IPS DF 4.7 (cell line): Measurements from ENCODE around the gene PCBP1.
"Not testable (repeated sequence)": the region's sequence is repeated elsewhere in the genome, so short reads cannot be mapped to it uniquely, and the experiment has no call there.

Experiments used
- DNase-seq: peaks from one replicate; pipeline ENCODE4 v3.0.0-alpha.2; 2013; ENCODE audit warnings: low spot score; ENCODE audit errors: extremely low read depth

The PCBP1 gene

GRCh38 chr2:70080610-70081200 is 6.6 kb upstream of the PCBP1 start:
- no peak for DNase-seq

- no peak for DNase-seq
Measured at GRCh38 chr2:70081221-70081620, 6.1 kb upstream of the PCBP1 start.

DNA sequence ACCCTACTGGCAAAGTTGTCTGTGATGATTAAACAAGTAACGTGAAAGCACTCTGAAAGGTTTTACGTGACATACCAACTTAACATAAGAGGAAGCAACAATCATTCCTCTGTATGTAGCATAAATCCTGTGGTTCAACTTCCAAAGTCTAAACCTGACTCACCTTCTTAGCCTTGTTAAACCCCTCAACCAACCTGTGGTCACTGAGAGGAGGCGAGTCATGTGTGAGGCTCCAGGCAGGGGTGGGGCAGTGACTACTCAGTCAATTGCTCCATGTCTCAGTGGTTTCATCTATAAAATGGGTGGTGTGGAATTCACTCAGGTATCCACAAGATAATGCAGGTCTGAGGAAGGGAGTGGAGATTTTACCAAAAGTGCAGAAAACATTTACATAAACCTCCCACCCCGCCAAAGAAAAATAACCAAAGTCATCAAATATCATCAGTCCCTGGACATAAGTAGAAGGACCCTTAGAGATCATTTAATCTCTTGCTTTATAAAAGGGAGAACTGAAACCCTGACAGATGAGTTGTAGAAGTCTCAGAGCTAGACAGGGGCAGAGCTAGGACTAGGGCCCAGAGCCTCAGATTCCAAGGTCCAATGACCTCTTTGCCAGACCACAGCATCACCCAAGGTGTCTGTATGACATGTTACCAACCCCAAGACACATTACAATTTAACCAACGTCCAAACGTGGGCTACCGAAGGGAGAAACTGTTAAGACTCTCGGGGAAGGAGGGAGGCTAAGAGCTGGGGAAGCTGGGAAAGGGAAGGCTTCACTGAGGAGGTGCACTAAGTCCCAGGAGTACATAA is 3.7 kb upstream of the PCBP1 start:
- no peak for DNase-seq

- no peak for DNase-seq
Measured at GRCh38 chr2:70084973-70085710, 2.1 kb upstream of the PCBP1 start.

- no peak for DNase-seq
Measured at GRCh38 chr2:70085711-70086277, 1.5 kb upstream of the PCBP1 start.

GRCh38 chr2:70086278-70086837 is 919 bp upstream of the PCBP1 start:
- DNase-seq: no peak

- DNase-seq: no peak
Measured at GRCh38 chr2:70087702-70088597, 673 bp downstream of the PCBP1 start.

GRCh38 chr2:70088598-70089219 is 1.4 kb downstream of the PCBP1 start:
- DNase-seq: no peak

DNA sequence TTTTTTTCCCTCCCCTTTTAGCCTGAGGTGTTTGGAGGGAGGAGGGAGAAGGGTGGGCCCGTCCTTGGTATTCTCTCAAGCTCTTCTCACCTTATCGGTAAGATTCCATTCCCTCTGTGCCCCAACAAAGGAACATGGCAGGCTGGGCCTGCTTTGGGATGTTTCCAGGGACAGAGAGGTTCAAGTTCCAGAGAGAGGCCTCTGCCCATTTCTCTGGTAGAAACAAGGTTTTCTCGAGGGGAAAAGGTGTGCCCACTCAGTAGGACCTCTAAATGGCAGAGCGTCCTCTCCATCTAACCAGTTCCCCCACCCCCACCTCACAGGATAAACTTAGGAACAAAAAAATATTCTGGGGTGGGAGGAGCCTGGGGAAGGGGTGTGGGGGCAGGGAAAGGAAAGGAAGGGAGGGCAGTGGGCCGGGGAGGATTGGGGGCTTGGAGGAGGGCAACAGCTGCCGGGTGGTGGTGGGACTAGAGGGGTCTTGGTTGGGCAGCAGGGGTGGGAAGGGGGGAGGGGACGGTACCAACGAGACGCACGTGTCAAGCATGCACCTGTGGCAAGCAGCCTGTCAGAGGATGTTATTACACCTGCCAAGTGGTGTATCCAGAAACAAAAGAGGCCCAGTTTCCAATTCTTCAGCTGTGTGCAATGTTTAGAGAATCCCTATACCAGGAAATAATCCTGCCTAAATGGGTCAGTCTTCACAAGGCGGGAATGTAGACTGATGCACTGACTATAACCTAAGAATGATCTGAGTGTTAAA is 2.1 kb downstream of the PCBP1 start:
- no peak for DNase-seq

DNA sequence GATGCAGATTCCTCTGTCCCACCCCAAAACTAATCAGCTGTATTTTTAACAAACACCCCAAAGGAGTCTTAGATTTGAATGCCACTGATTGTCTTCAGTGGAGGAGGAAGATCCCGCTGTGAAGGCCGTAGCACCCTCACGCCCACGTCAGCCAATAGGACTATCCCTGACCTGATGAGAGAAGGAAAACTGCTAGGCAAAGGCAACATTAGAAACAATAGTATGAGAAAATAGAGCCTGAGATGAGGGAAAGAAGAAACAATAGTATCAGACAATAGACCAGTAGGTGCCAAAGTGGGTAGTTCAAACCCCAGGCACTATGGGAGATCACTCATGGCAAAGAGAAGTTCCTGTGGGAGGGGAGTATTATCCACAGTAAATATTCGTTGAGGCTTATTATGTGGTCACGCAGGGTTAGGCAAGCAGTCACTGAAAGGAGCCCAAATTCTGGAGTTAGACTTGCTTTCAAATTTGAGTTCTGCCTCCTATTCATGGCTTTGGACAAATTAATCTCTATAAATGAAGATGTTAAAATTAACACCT is 2.8 kb downstream of the PCBP1 start:
- no peak for DNase-seq

DNA sequence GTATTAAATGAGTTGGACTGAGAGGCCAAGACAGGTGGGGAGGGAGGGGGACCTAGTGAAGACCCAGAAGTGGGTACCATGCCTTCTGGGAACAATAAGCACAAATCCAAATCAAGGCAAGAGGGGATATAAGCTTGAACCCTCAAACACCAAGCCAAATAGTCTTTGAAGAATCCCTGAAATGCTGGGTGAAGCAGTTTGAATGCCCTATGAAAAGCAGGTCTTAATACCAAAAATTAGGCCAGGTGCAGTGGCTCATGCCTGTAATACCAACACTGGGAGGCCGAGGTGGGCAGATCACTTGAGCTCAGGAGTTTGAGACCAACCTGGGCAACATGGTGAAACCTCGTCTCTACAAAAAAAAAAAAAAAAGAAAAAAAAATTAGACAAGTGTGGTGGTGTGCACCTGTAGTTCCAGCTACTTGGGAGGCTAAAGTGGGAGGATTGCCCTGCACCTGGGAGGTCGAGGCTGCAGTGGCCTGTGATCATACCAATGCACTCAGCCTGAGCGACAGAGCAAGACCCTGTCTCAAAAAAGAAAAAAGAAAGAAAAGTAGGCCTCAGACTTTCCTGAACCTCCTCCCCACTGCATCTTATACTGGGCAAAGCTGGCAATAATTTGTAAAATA is 3.5 kb downstream of the PCBP1 start:
- no peak for DNase-seq

DNA sequence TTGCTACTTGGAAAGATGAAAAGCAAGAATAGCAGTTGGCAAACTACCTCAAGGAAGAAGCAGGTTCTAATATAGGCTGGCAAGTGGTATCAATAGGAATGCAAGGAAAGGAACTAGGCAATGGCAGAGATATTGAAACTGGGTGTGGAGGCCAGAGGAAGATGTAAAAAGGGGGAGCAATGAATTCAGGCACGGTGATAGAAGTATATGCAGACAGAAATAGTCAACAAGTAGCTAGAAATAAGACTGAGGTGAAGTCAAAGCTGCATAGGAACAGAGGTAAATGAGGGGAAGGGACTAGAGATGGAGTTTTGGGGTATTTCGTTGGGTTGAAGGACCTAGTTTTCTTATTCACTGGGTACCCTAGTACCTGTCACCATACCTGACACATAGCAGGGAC is 4.1 kb downstream of the PCBP1 start:
- no peak for DNase-seq

DNA sequence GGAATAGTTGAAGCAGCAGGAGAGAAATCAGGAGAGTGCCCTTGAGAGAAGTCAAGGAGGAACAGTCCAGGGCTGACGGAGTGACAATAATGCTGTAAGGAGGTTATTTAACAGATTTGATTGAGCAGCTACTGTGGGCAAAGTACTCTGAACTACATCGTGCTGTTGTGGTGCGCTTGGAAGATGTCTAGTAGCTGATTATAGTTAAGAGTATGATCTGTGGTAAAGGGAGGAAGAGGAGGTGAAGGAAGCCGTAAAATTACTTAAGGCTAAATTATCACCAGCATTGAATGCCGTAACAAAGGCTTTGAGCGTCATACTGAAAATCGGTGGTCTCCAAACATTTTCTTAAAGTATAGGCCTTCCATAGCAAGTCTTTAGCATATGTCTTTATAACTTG is 4.5 kb downstream of the PCBP1 start:
- no peak for DNase-seq

- not testable (repeated sequence) for DNase-seq
Measured at GRCh38 chr2:70092576-70093243, 5.4 kb downstream of the PCBP1 start.

- DNase-seq: no peak
Measured at GRCh38 chr2:70094171-70094977, 7.1 kb downstream of the PCBP1 start.

DNA sequence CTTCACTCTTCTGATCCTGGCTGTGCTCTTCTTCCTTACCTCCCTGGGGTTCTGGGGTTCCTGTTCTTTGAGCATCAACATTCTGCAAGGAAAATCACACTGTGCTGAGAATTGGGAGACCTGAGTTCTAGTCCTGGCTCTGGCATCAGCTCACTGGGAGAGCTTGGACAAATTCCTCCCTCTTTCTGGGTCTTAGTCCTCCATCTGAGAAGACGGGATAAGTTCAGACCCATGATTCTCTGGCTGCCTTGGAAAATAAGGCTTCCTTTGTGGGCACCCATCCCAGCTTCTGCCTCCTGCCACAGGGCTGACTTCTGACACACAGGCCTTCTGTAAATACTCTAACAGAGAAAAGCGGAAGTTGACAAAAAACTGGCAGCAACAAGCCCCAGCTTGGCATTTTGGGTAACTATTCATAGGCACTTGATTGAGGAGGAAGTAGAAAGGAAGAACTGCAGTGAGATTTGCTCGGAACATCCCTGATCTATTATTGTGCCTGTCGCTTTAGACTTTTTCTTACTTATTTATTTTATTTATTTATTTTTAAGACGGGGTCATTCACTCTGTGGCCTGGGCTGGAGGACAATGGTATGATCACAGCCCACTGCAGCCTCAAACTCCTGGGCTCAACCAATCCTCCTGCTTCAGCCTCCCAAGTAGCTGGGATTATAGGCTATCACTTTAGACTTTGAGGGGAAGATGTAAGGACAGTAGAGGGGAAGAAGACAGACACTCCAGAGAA is 7.9 kb downstream of the PCBP1 start:
- DNase-seq: no peak
